ENCODE results near the gene SCFD2. TPM values are rescaled to one million over a fixed set of nuclear protein-coding genes. Genes with fewer than 3 reads are reported as not detected.

The SCFD2 gene
- total RNA-seq, 1 donor from 2014 or later = 11.9 TPM

GRCh38 chr4:53103481-53103880 is 262.4 kb downstream of the SCFD2 start:
- no peak for TF ChIP-seq CTCF (IDR thresholded peaks at IDR 0.05; ENCODE audit: insufficient read depth, low read depth, low read length)
- TF ChIP-seq EZH2 (IDR thresholded peaks at IDR 0.05; ENCODE audit: insufficient read depth, low read length) = no peak
- H3K9ac ChIP-seq (ENCODE audit: low read length) = no peak overlapping the region
- H4K20me1 ChIP-seq (ENCODE audit: insufficient read depth, low read length) = no peaks in the 10 kb centered on the region
- no peaks in the 10 kb centered on the region for H3K27me3 ChIP-seq (ENCODE audit: insufficient read depth, low read length)
- no peak overlapping the region for H3K27ac ChIP-seq (ENCODE audit: low read depth, low read length)
- H3K4me1 ChIP-seq (ENCODE audit: insufficient read depth, low read length) = peaks cover 36% of the 10 kb centered on the region
- Mint-ChIP-seq H3K36me3 (ENCODE audit: low read depth, unreplicated experiment) (peaks cover 1% of the 10 kb centered on the region), H3K4me3 (ENCODE audit: unreplicated experiment) (no peak overlapping the region), H3K9me3 (ENCODE audit: unreplicated experiment) (no peaks in the 10 kb centered on the region), H3K27ac (ENCODE audit: unreplicated experiment) (no peak overlapping the region), H3K27me3 (ENCODE audit: low read depth, unreplicated experiment) (no peaks in the 10 kb centered on the region), H3K4me1 (ENCODE audit: low read depth, unreplicated experiment) (peaks cover 36% of the 10 kb centered on the region)
- DNase-seq (ENCODE audit: low read depth) = no peak
- no peaks in the 10 kb centered on the region for H3K79me2 ChIP-seq (ENCODE audit: insufficient read depth, low read length)
- no peak for FAIRE-seq
- no peak overlapping the region for H3K4me2 ChIP-seq (ENCODE audit: low read length)
- no peak overlapping the region for H2AFZ ChIP-seq (ENCODE audit: low read depth, low read length)
- no peaks in the 10 kb centered on the region for H3K9me3 ChIP-seq (ENCODE audit: insufficient read depth, low read depth, low read length)
- H3K4me3 ChIP-seq (ENCODE audit: insufficient read depth, low read depth, low read length) = no peak overlapping the region
- no peaks in the 10 kb centered on the region for H3K36me3 ChIP-seq (ENCODE audit: insufficient read depth, low read length)

- Mint-ChIP-seq H3K4me3 (ENCODE audit: unreplicated experiment) (no peak overlapping the region), H3K36me3 (ENCODE audit: low read depth, unreplicated experiment) (no peaks in the 10 kb centered on the region), H3K4me1 (ENCODE audit: low read depth, unreplicated experiment) (peaks cover 40% of the 10 kb centered on the region), H3K27me3 (ENCODE audit: low read depth, unreplicated experiment) (no peaks in the 10 kb centered on the region), H3K9me3 (ENCODE audit: unreplicated experiment) (no peaks in the 10 kb centered on the region), H3K27ac (ENCODE audit: unreplicated experiment) (peak overlapping the region; percentile 84)
- H4K20me1 ChIP-seq (ENCODE audit: insufficient read depth, low read length) = no peaks in the 10 kb centered on the region
- H3K9ac ChIP-seq (ENCODE audit: low read length) = peak overlapping the region; percentile 81
- FAIRE-seq = peak; percentile 83
- no peaks in the 10 kb centered on the region for H3K79me2 ChIP-seq (ENCODE audit: insufficient read depth, low read length)
- no peaks in the 10 kb centered on the region for H3K36me3 ChIP-seq (ENCODE audit: insufficient read depth, low read length)
- no peaks in the 10 kb centered on the region for H3K9me3 ChIP-seq (ENCODE audit: insufficient read depth, low read depth, low read length)
- peak overlapping the region; percentile 93 for H3K4me2 ChIP-seq (ENCODE audit: low read length)
- H3K27ac ChIP-seq (ENCODE audit: low read depth, low read length) = peak overlapping the region; percentile 97
- TF ChIP-seq CTCF (IDR thresholded peaks at IDR 0.05; ENCODE audit: insufficient read depth, low read depth, low read length) = no peak
- no peak for TF ChIP-seq EZH2 (IDR thresholded peaks at IDR 0.05; ENCODE audit: insufficient read depth, low read length)
- H2AFZ ChIP-seq (ENCODE audit: low read depth, low read length) = no peak overlapping the region
- peak overlapping the region; percentile 54 for H3K4me3 ChIP-seq (ENCODE audit: insufficient read depth, low read depth, low read length)
- peaks cover 38% of the 10 kb centered on the region for H3K4me1 ChIP-seq (ENCODE audit: insufficient read depth, low read length)
- H3K27me3 ChIP-seq (ENCODE audit: insufficient read depth, low read length) = no peaks in the 10 kb centered on the region
- DNase-seq (ENCODE audit: low read depth) = peak; percentile 92
These were observed 264.7 kb downstream of the SCFD2 start for GRCh38 chr4:53101191-53101581.

GRCh38 chr4:53100501-53101190 is 265.2 kb downstream of the SCFD2 start:
- Histone ChIP-seq H4K20me1 (ENCODE audit: insufficient read depth, low read length) (no peaks in the 10 kb centered on the region), H3K27ac (ENCODE audit: low read depth, low read length) (peak overlapping the region; percentile 97), H3K36me3 (ENCODE audit: insufficient read depth, low read length) (no peaks in the 10 kb centered on the region), H3K79me2 (ENCODE audit: insufficient read depth, low read length) (no peaks in the 10 kb centered on the region), H3K4me2 (ENCODE audit: low read length) (peak overlapping the region; percentile 93), H3K4me3 (ENCODE audit: insufficient read depth, low read depth, low read length) (peak overlapping the region; percentile 54), H3K9ac (ENCODE audit: low read length) (peak overlapping the region; percentile 81), H3K27me3 (ENCODE audit: insufficient read depth, low read length) (no peaks in the 10 kb centered on the region), H2AFZ (ENCODE audit: low read depth, low read length) (no peak overlapping the region), H3K4me1 (ENCODE audit: insufficient read depth, low read length) (peaks cover 38% of the 10 kb centered on the region), H3K9me3 (ENCODE audit: insufficient read depth, low read depth, low read length) (no peaks in the 10 kb centered on the region)
- Mint-ChIP-seq H3K9me3 (ENCODE audit: unreplicated experiment) (no peaks in the 10 kb centered on the region), H3K4me3 (ENCODE audit: unreplicated experiment) (peak overlapping the region; percentile 36), H3K27ac (ENCODE audit: unreplicated experiment) (peak overlapping the region; percentile 84), H3K36me3 (ENCODE audit: low read depth, unreplicated experiment) (no peaks in the 10 kb centered on the region), H3K27me3 (ENCODE audit: low read depth, unreplicated experiment) (no peaks in the 10 kb centered on the region), H3K4me1 (ENCODE audit: low read depth, unreplicated experiment) (peaks cover 40% of the 10 kb centered on the region)
- no peak for TF ChIP-seq EZH2 (IDR thresholded peaks at IDR 0.05; ENCODE audit: insufficient read depth, low read length)
- TF ChIP-seq CTCF (IDR thresholded peaks at IDR 0.05; ENCODE audit: insufficient read depth, low read depth, low read length) = no peak
- FAIRE-seq (peak; percentile 55), DNase-seq (ENCODE audit: low read depth) (peak; percentile 88)

All from astrocyte (in vitro differentiated cells and primary cell).